GM13976 (cell line): ENCODE measurements around the gene HECW1.

Experiments
- DNase-seq: peaks from one replicate; pipeline ENCODE4 v3.0.0; 2012; ENCODE audit warnings: low spot score
- in situ Hi-C: fragments of 300-500 bp; cut with MboI; formaldehyde crosslinking; loops from one replicate; pipeline ENCODE4 v1.12.0; 2022; ENCODE audit warnings: low sequenced_read_pairs, mixed read lengths, inconsistent platforms; ENCODE audit not compliant: unreplicated experiment
- TF ChIP-seq, protein P1 (sequence below): IDR thresholded peaks from 2 replicates; pipeline ENCODE4 v1.5.1; 2012; ENCODE audit warnings: borderline replicate concordance, mild to moderate bottlenecking; ENCODE audit not compliant: insufficient read depth; ENCODE audit errors: extremely low read depth, missing control alignments, control extremely low read depth

HECW1 gene

DNA sequence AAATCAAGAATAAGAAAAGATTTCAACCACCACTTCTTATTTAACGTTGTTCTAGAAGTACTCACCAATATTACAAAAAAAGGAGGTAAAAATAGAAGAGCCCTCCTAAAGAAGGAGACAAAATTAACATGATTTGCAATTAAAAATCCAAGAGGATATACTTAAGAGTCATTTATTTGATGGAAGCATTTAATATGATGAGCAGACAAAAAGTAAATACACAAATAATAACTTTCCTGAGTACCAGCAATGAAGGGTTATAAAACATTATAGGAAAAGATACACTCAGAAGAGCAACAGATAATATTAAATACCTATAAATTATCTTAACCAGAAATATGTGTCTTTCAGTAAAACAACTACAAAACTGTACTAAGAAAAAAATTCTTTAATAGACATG lies 363.5 kb downstream of the HECW1 start:
- in situ Hi-C loops, result no loop called here
- DNase-seq, result no peak
- TF ChIP-seq, protein P1, sequence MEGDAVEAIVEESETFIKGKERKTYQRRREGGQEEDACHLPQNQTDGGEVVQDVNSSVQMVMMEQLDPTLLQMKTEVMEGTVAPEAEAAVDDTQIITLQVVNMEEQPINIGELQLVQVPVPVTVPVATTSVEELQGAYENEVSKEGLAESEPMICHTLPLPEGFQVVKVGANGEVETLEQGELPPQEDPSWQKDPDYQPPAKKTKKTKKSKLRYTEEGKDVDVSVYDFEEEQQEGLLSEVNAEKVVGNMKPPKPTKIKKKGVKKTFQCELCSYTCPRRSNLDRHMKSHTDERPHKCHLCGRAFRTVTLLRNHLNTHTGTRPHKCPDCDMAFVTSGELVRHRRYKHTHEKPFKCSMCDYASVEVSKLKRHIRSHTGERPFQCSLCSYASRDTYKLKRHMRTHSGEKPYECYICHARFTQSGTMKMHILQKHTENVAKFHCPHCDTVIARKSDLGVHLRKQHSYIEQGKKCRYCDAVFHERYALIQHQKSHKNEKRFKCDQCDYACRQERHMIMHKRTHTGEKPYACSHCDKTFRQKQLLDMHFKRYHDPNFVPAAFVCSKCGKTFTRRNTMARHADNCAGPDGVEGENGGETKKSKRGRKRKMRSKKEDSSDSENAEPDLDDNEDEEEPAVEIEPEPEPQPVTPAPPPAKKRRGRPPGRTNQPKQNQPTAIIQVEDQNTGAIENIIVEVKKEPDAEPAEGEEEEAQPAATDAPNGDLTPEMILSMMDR, result no peak

DNA sequence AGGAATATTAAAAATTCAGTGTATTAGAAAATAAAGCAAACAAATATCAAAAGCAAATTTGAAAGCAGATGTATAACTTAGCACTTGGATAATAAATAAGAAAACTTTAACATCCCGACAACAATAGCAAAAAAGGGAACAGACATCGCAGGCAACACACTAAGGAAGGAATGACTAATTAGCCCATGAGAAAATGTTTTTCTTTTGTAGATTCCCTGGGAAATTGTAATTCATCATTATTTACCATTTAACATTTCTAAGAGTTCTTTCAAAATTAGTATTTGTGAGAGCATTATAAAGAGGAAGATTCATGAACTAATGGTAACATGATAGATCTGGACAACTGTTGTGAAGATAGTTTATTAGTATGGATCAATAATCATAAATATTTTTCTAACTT lies 364.4 kb downstream of the HECW1 start:
- TF ChIP-seq, protein P1, result no peak
- DNase-seq, result no peak
- in situ Hi-C loops, result no loop called here

DNA sequence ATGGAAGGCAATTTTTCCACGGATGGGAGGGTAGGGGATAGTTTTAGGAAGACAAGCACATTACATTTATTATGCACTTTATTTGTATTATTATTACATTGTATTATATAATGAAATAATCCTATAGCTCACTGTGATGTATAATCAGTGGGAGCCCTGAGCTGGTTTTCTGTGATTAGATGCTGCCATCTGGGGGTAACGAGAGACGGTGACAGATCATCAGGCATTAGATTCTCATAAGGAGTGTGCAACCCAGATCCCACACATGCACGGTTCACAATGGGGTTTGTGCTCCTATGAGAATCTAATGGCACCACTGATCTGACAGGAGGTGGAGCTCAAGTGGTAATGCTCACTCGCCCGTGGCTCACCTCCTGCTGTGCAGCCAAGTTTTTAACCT lies 366.6 kb downstream of the HECW1 start:
- in situ Hi-C loops, result no loop called here
- DNase-seq, result no peak
- TF ChIP-seq, protein P1, result no peak

DNA sequence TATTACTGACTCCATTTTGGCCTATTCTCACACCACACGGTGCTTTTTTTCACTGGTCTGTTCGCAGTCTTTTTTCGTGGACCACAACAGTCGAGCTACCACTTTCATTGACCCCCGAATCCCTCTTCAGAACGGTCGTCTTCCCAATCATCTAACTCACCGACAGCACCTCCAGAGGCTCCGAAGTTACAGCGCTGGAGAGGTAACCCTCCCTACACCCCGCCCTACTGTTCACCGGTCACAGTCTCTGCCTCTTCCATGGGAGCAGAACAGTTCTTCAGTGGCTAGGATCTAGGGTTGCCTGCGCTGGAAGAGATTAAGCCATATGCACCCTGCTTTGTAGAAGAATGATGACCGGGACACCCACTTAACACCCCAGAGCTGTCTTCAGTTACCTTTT lies 367.1 kb downstream of the HECW1 start:
- TF ChIP-seq, protein P1, result no peak
- no peak for DNase-seq
- in situ Hi-C loops, result no loop called here

DNA sequence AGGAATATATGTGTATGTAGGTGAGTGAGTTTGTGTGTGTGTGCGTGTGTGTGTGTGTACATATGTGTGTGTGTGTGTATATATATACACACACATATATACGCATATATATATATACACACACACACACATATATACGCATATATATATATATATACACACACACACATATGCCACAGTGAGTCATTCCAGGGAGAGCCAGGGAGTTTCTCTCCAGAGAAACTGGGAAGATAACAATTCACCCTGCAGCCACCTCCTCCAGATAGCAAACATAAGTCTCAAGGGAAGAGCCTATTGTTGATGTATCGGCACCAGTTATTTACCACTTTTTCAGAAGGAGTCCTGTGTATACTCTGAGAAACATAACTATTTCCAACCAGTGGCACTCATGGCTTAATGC lies 368.1 kb downstream of the HECW1 start:
- in situ Hi-C loops, result no loop called here
- TF ChIP-seq, protein P1, result no peak

DNA sequence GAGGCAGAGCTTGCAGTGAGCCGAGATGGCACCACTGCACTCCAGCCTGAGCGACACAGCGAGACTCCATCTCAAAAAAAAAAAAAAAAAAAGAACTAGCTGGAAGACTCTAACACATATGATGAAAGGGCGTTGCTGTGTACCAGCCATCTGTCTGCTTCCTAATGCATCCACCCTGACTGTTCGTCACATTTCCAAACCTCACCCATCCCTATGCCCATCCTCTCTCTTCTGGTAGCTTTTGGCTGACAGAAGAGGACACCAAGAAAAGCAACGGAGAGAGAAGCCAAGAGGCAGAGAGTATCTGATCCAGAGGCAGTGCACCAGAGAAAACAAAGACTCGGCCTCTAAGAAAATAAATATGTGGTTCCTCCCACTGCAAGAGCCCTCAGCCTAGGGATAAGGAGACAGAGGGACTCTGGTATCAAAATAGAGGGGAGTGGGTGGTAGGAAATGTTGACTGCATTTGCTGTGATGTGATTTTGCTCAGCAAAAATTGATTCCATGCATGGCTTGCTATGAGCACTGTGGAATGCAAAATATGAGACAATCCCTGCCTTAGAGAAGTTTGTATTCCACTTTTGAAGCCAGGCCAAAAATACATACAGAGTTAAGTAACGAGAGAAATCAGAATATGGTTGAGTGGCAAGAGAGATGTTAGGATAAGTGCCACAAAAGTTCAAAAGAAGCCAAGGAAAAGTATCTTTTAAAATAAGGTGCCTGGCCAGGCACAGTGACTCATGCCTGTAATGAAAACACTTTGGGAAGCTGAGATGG lies 369.6 kb downstream of the HECW1 start:
- in situ Hi-C loops, result no loop called here
- DNase-seq, result no peak
- TF ChIP-seq, protein P1, result no peak

More for the DNA sequence above, 368.1 kb downstream of the HECW1 start:
- no peak for DNase-seq
